ENCODE measurements around the gene PPP1R3E.
"Not testable (repeated sequence)": the region's sequence is repeated elsewhere in the genome, so short reads cannot be mapped to it uniquely, and the experiment has no call there.

The PPP1R3E gene

GRCh38 chr14:23299986-23300686 lies 2.5 kb downstream of the PPP1R3E start:
- Histone ChIP-seq H3K4me3 (peak overlapping the region; percentile 56 to 85 (median 72)), H3K27ac (peak overlapping the region; percentile 85 to 99 (median 94))

- peak overlapping the region in 1 of 7 experiments; percentile 85 for H3K4me3 ChIP-seq
Observed at GRCh38 chr14:23299211-23299957, 3.3 kb downstream of the PPP1R3E start.

GRCh38 chr14:23297611-23298277 lies 4.9 kb downstream of the PPP1R3E start:
- peak overlapping the region in 15 of 21 experiments; percentile 5 to 98 (median 93) for H3K27ac ChIP-seq
- no peak overlapping the region for H3K4me3 ChIP-seq

More at GRCh38 chr14:23299211-23299957, 3.3 kb downstream of the PPP1R3E start:
- H3K27ac ChIP-seq, result peak overlapping the region in 20 of 21 experiments; percentile 20 to 99 (median 93)

GRCh38 chr14:23297096-23297495 lies 5.6 kb downstream of the PPP1R3E start:
- peak overlapping the region in 10 of 21 experiments; percentile 5 to 98 (median 94) for H3K27ac ChIP-seq
- no peak overlapping the region for H3K4me3 ChIP-seq

GRCh38 chr14:23296012-23296777 lies 6.5 kb downstream of the PPP1R3E start:
- no peak overlapping the region for H3K4me3 ChIP-seq
- H3K27ac ChIP-seq, result peak overlapping the region in 2 of 21 experiments; percentile 28 to 94

GRCh38 chr14:23294734-23295561 lies 7.7 kb downstream of the PPP1R3E start:
- H3K4me3 ChIP-seq, result no peak overlapping the region
- no peak overlapping the region for H3K27ac ChIP-seq

- Histone ChIP-seq H3K4me3 (peak overlapping the region; percentile 61 to 99 (median 84)), H3K27ac (peak overlapping the region in 20 of 21 experiments; percentile 18 to 94 (median 88))
Observed at GRCh38 chr14:23286902-23287479, 15.7 kb downstream of the PPP1R3E start.

- Histone ChIP-seq H3K4me3 (peak within 1 kb of the TSS; percentile 61 to 99 (median 84)), H3K27ac (peak within 1 kb of the TSS; percentile 82 to 97 (median 90))
Observed at GRCh38 chr14:23286020-23286901, 16.4 kb downstream of the PPP1R3E start, which contains the start of gene HOMEZ. Gene HOMEZ, minus strand, starts transcription at chr14:23286132. Its CDS starts 180 bp downstream, at chr14:23285952.

GRCh38 chr14:23285530-23286019 lies 17.1 kb downstream of the PPP1R3E start:
- Histone ChIP-seq H3K27ac (peak overlapping the region; percentile 82 to 97 (median 90)), H3K4me3 (peak overlapping the region; percentile 61 to 99 (median 84))

GRCh38 chr14:23284654-23285529 lies 17.8 kb downstream of the PPP1R3E start:
- Histone ChIP-seq H3K4me3 (peak overlapping the region; percentile 61 to 99 (median 84)), H3K27ac (peak overlapping the region; percentile 82 to 97 (median 90))

- no peak overlapping the region for H3K4me3 ChIP-seq
- H3K27ac ChIP-seq, result no peak overlapping the region
Observed at GRCh38 chr14:23281247-23281646, 21.4 kb downstream of the PPP1R3E start.

GRCh38 chr14:23277928-23278327 lies 24.7 kb downstream of the PPP1R3E start:
- not testable (repeated sequence) for H3K27ac ChIP-seq, H3K4me3 ChIP-seq

- Histone ChIP-seq H3K27ac (no peak overlapping the region), H3K4me3 (no peak overlapping the region)
Observed at GRCh38 chr14:23277189-23277588, 25.5 kb downstream of the PPP1R3E start.

GRCh38 chr14:23275412-23275811 lies 27.2 kb downstream of the PPP1R3E start:
- Histone ChIP-seq H3K4me3 (no peak overlapping the region), H3K27ac (no peak overlapping the region)

- Histone ChIP-seq H3K4me3 (no peak overlapping the region), H3K27ac (no peak overlapping the region)
Observed at GRCh38 chr14:23269193-23269592, 33.5 kb downstream of the PPP1R3E start.

GRCh38 chr14:23260849-23261248 lies 41.8 kb downstream of the PPP1R3E start:
- H3K4me3 ChIP-seq, H3K27ac ChIP-seq: not testable (repeated sequence)

Data from skin epidermis (tissue), 12 donors.